ENCODE data around the gene FAM120B. TPM values are rescaled to one million over a fixed set of nuclear protein-coding genes. Genes with fewer than 3 reads are reported as not detected.

FAM120B gene
- total RNA-seq, 1 donor from 2014 or later = 20.5 TPM

DNA sequence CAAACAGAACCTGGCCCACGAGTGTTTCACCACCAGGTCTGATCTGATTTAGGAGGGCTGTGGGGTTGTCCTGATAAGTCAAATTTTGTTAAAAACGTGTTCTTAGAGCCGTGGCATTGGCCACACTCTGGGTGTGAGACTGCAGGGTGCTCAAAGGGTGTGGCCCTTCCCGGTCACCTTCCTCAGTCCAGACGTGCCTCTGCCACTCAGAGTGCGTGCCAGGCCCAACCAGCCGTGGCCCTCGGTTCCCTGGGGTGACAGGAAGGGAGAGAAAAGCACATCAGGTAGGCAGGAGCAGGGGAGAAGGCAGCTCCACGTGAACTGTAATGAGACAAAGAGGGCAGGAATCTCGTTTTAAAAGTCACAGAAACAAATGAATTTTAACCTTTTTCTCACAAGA, 115.4 kb downstream of the FAM120B start:
- intact Hi-C loops (cut with micrococcal nuclease) = no loop called here
- no peak for DNase-seq
- ATAC-seq = no peak

DNA sequence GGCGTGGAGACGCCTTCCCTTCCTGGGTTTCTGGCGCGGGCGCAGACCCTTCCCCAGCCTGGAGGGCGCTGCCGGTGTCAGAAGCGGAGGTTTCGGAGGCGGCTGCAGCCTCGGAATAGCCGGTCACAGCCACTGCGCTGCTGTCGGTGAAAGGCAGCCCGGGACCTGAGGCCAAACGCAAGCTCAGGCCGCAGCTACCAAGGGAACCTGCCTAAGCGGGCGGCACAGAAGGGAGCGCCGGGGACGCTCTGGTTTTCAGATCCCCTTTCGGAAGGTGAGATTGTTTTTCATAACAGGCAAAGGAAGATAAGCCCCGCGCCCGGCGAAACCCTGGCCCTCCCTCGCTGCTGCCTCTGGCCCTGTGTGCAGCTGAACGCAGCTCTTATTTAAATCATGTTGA, 116.5 kb downstream of the FAM120B start:
- DNase-seq (no peak), ATAC-seq (peak; percentile 56)
- intact Hi-C loops (cut with micrococcal nuclease) = no loop called here

DNA sequence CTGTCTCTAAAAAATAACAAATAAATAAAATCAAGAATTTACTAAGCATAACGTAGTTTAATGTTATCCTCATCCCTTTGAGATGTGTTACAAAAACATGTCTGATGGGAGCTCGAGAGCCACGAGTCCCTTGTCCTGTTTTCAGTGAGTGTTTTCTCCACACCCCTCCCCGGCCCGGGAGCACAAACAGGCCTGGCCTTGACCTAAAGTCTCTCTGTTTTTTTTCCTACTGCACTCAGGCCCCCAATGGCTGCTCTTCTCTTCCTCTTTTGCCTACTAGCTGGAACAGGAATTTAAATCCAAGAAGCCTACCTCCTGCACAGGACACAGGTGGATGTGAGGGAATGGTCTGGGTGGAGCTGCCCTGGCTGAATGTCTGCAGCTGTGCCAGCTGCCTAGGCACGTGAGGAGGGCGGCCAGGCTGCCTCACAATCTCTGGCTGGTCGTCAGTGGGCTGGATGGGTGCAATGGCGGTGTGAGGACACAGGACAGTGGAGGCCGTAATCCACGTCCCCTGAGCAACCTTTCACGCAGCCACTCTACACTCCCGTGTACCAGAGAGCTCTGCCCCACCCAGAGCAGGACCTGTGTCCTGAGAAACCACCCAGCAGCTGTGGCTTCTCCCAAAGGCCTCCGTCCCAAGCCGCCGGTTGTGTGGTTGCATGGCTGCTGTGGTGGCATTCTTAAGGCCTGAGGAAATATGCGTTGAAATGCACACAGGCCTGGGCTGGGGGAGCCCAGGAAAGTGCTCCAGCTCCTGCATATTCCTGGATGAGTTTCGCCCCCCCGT, 117.5 kb downstream of the FAM120B start:
- no peak for DNase-seq
- intact Hi-C loops (cut with micrococcal nuclease) = no loop called here
- ATAC-seq = no peak

DNA sequence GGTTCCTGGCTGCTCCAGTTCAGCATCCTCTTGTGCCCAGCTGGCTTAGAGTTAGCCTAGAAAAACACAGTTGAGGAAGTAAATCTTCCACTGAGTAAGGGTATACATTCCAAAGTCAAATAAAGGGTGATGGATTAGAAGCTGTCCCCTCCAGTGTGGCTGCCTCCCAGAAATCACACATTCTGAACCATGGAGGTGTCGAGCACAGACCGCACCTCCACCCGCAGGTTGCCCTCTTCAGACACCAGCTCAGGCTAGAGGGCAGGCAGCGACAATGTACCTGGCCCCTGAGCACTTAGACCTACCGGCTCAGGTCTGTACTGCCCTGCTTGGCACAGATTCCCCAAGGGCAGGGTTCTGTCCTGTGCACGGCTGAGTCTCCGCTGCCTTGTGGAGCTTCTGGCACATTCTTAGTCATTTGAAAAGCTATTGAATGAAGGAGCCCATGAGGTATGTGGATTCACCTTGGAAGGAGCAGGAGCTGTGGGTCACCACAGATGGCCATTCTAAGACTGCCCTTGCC, 118.1 kb downstream of the FAM120B start:
- no peak for DNase-seq
- ATAC-seq = no peak
- intact Hi-C loops (cut with micrococcal nuclease) = no loop called here

GRCh38 chr6:170429450-170429849, 122.9 kb downstream of the FAM120B start:
- DNase-seq = no peak
- intact Hi-C loops (cut with micrococcal nuclease) = no loop called here
- ATAC-seq = no peak

DNA sequence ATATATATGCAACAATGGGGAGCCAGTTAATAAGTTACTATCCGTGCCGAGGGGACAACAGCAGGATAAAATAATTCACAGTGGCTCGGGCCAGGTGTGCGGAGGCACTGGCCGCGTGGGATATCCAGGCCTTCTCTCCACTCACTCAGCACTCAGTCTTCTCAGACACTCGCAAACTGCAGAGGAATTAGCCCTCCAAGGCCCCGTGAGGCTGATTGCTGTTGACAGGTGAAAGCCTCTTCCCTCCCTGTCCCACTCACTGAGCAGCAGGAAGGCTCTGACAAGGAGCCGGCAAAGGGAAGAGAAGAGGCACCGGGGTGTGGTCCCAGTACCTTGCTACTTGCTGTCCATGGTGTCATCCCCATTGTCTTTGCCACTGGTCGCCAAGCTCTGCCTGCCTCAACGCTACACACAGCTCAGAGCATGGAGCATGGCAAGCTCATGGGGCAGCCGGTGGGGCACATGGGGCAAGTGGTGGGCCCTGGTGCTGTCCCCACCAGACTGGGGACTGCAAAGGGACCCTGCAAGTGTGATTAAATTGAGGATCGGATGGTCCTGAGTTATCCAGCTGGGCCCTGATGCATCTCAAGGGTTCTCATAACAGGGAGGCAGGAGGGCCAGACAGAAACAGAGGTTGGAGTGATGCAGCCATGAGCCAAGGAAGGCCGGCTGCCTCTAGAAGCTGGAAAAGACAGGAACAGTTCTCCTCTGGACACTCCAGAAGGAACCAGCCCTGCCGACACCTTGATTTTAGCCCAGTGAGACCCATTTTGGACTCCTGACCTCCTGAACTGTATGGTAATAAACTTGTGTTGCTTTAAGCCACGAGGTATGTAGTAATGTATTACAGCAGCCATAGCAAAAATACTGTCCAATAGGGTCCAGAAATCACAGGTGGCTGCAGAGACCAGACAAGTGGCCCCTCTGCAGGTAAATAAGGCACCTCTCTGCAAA, 126.9 kb downstream of the FAM120B start:
- DNase-seq = no peak
- no peak for ATAC-seq
- intact Hi-C loops (cut with micrococcal nuclease) = no loop called here

DNA sequence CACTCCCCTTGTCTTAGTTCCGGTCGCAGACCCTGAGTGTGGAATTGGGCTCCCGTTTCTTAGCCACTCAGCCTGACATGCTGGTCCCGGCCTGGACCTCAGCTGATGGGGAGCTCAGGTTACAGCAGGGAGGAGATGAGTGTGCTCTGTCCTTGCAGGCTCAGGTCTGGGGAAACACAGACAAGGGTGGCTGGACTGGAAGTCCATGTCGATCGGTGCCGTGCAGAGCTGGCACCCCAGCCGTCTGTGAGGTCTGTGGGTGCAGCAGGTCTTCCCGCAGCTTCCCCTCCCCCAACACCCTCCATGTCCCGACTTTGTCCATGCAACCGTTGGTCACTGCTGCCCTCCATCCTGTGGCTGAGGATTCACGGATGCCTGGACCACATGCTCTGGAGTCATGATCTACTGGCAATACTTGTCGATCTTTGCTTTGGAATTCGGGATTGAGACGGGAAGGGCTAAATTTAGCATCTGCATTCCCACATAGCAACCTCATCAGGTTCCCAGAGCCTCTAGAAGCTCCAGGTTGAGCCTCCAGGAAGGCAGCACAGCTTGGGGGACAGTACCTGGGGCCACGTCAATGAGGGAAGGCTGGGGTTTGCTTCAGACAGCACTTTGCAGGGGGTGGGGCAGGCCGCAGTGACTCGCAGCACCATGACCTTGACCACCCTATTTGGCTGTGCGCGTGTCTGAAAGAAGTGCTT, 127.7 kb downstream of the FAM120B start:
- no peak for DNase-seq
- intact Hi-C loops (cut with micrococcal nuclease) = no loop called here
- ATAC-seq = no peak

DNA sequence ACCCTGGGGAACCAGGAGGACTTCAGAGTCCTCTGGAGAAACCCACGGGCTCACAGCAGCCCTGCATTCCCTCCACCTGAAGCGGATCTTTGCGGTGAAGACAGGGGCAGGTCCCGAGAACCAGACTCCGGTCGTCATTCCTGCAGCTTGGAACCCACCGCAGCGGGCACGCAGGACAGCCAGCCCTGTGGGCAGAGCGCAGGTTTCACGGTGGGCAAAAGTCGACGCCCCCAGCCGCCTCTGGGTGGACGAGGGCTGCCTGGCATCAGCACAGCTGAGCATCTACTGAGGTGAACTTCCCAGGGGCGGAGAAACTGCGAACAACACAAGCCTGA, 128.2 kb downstream of the FAM120B start:
- intact Hi-C loops (cut with micrococcal nuclease) = no loop called here
- DNase-seq = no peak
- no peak for ATAC-seq

- intact Hi-C loops (cut with micrococcal nuclease) = no loop called here
- DNase-seq = no peak
- ATAC-seq = no peak
Observed at GRCh38 chr6:170435766-170436165, 129.2 kb downstream of the FAM120B start.

DNA sequence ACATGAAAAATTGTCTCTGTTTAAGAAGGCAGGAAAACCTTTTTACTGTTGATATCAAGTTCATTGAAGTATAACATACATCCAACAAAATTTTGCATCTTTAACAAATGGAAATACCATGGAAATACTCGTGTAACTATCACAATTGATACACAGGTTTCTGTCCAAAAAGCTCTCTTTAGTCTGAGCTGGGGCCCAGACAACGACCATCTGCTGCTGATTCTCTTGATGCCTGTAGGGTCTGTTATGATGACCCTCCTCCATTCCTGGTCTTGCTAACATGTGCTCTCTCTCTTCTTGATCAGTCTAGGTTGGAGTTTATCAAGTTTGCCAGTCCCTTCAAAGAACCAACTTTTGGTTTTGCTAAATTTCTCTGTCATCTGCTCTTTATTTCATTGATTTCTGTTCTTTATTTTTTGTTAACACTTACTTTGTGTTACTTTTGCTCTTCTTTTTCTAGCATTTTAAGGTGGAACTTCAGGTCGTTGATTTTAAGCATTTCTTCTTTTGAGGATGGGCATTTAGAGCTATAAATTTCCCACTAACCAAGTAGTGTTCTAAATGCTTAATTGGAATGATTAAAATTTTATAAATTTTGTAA, 129.8 kb downstream of the FAM120B start:
- ATAC-seq (no peak), DNase-seq (no peak)
- intact Hi-C loops (cut with micrococcal nuclease) = no loop called here

DNA sequence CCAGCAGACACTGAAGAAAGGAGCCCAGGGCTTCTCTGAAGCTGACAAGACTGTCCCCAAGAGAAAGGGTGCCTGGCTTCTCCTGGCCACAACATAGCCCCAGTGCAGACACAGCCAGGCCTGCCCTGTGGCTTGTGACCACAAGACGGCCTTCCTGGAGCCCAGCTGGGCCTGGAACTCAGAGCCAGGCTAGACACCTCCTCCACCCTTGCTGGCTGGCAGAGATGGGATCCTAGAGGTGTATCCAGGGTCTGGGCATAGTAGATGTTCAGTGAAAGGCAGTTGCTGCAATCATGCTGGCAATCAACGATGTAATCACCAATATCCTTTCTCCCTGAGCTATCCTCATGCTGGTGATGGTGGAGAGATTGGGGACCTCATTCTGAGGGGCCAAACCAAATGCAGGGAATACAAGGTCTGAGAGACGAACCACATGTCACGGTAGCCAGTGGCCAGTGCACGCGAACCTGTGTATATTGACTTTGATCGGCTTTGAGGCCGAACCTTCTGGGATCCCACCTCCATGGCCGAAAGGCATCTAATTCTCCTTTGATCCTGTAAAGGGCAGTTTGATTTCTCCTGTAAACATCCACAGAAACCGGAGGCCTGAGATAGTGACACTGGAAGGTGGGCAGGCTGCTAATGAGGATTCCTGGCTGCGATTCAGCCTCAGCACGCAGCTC, 131.3 kb downstream of the FAM120B start:
- ATAC-seq (no peak), DNase-seq (no peak)
- intact Hi-C loops (cut with micrococcal nuclease) = no loop called here

- intact Hi-C loops (cut with micrococcal nuclease) = no loop called here
- ATAC-seq = peak; percentile 96
- peak; percentile 84 for DNase-seq
Observed at GRCh38 chr6:170438402-170438753, 131.8 kb downstream of the FAM120B start.

DNA sequence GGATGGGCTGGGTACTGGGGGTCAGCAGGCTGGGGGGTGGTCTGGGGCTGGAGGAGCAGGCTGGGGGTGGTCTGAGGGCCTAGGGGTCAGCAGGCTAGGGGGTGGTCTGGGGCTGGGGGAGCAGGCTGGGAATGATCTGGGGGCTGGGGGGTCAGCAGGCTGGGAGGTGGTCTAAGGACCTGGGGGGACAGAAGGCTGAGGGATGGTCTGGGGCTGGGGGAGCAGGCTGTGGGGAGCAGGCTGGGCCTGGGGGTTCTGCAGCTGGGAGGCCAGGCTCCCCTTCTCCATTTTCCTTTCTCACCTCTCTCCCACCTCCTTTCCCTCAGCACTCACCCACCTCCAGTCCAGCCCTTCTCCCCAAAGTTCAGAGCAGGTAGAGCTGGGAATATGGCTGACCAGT, 132.3 kb downstream of the FAM120B start:
- no peak for ATAC-seq
- DNase-seq = no peak
- intact Hi-C loops (cut with micrococcal nuclease) = no loop called here

DNA sequence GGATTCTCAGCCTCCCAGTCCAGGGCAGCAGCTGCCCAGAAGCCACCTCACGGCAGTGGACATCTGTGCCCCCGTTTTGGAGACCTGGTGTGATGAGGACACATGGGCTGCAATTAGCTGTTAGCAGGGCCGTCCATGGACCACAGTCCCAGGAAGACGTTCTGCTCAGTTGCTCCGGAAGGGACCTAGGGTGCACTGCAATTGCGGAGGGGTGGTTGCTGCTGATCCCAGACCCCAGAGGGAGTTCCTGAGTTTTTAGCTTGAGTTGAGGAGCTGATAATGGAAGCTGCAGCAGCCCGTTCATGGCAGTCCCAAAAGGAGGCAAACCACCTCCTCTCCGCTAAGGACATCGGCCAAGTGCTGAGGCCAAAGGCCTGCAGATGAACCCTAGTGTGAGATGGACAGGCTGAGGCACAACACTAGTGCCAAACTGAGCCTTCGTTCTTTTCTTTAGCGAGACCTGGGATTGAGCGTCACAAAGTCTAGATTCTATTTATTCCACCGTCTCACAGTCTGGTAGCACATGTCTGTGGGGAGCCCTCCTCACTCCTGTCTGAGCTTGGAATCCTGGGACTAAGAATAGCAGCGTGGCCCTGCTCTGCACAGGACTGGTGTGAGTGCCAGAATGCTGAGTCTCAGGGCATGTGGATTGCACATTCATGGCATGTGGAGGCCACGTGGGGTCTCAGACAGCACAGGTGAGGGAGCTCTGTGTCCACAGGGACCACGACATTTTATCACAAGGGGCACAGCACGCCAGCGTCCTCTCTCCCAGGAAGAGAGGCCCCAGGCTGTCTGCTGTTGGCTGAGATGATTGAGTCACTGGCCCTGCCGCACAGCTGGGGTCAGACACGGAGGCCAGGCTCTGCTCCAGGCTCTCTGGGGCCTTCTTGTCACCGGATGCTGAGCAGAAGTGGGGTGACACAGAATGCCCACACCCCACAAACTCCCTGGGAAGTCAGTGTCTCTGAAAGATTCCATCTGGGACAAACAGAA, 133.1 kb downstream of the FAM120B start:
- intact Hi-C loops (cut with micrococcal nuclease) = no loop called here
- ATAC-seq = peak; percentile 58
- no peak for DNase-seq

- no peak for ATAC-seq
- no peak for DNase-seq
- intact Hi-C loops (cut with micrococcal nuclease) = no loop called here
Observed at GRCh38 chr6:170440437-170440836, 133.9 kb downstream of the FAM120B start.

- intact Hi-C loops (cut with micrococcal nuclease) = no loop called here
- DNase-seq (no peak), ATAC-seq (no peak)
Observed at GRCh38 chr6:170441316-170441715, 134.8 kb downstream of the FAM120B start.

DNA sequence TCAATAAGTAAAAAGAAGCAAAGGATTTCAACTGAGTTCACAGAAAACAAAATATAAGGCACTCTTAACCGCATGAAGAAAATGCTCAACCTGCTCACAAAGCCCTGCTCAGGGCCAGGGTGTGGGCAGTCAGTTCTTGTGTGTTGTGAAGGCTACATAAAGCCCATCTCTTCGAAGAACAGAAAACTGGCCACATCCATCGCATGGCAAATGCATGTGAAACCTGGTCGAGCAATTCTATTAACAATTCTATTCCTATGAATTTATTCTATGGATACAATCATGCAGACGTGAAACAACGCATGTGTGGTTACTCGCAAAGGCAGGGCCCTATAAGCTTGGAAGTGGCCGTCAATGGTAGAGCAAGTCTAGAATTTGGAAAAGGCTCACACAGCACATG, 136.0 kb downstream of the FAM120B start:
- ATAC-seq (no peak), DNase-seq (no peak)
- intact Hi-C loops (cut with micrococcal nuclease) = no loop called here

Data from left ventricle myocardium superior (tissue), 1 donor.